Esophagus squamous epithelium (tissue), 5 donors: ENCODE measurements around the gene TREX2. TPM values are rescaled to one million over a fixed set of nuclear protein-coding genes. Genes with fewer than 3 reads are reported as not detected.

ENCODE experiments used
- DNase-seq: peaks from one replicate; lab custom pipeline; 2025; lab: John Stamatoyannopoulos, UW
- H3K27ac ChIP-seq, 4 donors: fragments of 200-600 bp; sonication (generic); one replicate each; pipeline ENCODE4 v1.5.1; 2016 to 2019; ENCODE audit warnings: mild to moderate bottlenecking in 1 of 4
- H3K27me3 ChIP-seq, 4 donors: fragments of 200-600 bp; sonication (generic); 1 replicate in 3 of 4; 2 replicates in 1 of 4; pipeline versions ENCODE4 v1.5.1 to v1.6.0; 2017 to 2021; ENCODE audit warnings: antibody characterized with exemption in 1 of 4
- H3K36me3 ChIP-seq, 3 donors: fragments of 200-600 bp; sonication (generic); one replicate each; pipeline ENCODE4 v1.5.1; 2016 to 2019
- H3K4me1 ChIP-seq, 3 donors: fragments of 200-600 bp; sonication (generic); one replicate each; pipeline ENCODE4 v1.5.1; 2017 to 2019
- H3K4me3 ChIP-seq, 4 donors: fragments of 200-600 bp; sonication (generic); 1 replicate in 3 of 4; 2 replicates in 1 of 4; pipeline ENCODE4 v1.5.1; 2016 to 2019; ENCODE audit warnings: mild to moderate bottlenecking in 2 of 4, moderate library complexity in 1 of 4
- H3K9me3 ChIP-seq, 3 donors: fragments of 200-600 bp; sonication (generic); one replicate each; pipeline ENCODE4 v1.5.1; 2016 to 2019
- CTCF ChIP-seq, 6 experiments: fragments of 450-650 bp in 4 of 6; fragments of 200-600 bp in 2 of 6; sonication (generic) in 2 of 6; IDR thresholded peaks; one replicate each; pipeline ENCODE4 v1.5.1; 2016 to 2019; ENCODE audit warnings: antibody characterized with exemption in 6 of 6, mild to moderate bottlenecking in 4 of 6, moderate library complexity in 4 of 6
- POLR2A ChIP-seq, 4 donors: fragments of 450-650 bp; IDR thresholded peaks; one replicate each; pipeline ENCODE4 v1.6.1; 2017; ENCODE audit warnings: antibody characterized with exemption in 4 of 4, mild to moderate bottlenecking in 4 of 4, moderate library complexity in 3 of 4
- WGBS, 2 donors: methylation state at CpG; one replicate each; pipeline ENCODE4 v1.1.5; 2018; 5-methylcytosine and 5-hydroxymethylcytosine counted together
- intact Hi-C: fragments of 100-400 bp; cut with DNase I; formaldehyde crosslinking; loops from one replicate; pipeline ENCODE4 v1.15.0; 2022
- total RNA-seq, 4 donors: library from RNA; depleted of rRNA; stranded (reverse); fragments of >200 nt; gene quantifications; one replicate each; pipeline ENCODE4 v1.1.0, GENCODE V29; 2016
- donor health status: DM: yes; HTN: yes; CAD: no.

Gene TREX2
- total RNA-seq, 4 donors from 2014 or later = 1.4 to 6.6 (median 4.3) TPM

DNA sequence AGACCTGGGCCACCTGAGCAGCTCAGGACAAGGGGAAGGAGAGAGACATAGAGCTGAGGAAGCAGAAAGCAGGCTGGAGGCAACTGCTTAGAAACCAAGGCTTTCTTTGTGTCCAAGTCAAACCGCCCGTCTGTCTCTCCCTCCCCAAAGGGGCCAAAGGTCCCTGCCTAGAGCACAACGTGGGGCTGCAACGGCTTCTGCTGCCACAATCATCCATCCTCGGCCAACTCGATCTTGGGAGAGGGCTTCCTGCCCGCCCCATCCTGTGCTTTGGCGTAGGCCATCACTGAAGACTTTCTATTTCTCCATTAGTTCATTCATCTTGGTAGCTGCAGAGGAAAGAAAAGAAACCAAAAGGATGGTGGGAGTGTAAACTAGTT is 1.7 kb upstream of the TREX2 start:
- TF ChIP-seq POLR2A (IDR thresholded peaks at IDR 0.05) = no peak
- TF ChIP-seq CTCF (IDR thresholded peaks at IDR 0.05) = no peak
- intact Hi-C loops = no loop called here

GRCh38 chrX:153446950-153447580 is 1.2 kb upstream of the TREX2 start:
- Histone ChIP-seq H3K36me3 (peaks cover 0 to 26% (median 0%) of the 10 kb centered on the region in 3 donors), H3K4me3 (no peak overlapping the region), H3K27ac (no peak overlapping the region), H3K4me1 (peaks cover 0 to 2% (median 0%) of the 10 kb centered on the region in 3 donors), H3K9me3 (no peaks in the 10 kb centered on the region), H3K27me3 (no peaks in the 10 kb centered on the region)
- intact Hi-C loops = no loop called here
- no peak for TF ChIP-seq CTCF (IDR thresholded peaks at IDR 0.05)
- no peak for TF ChIP-seq POLR2A (IDR thresholded peaks at IDR 0.05)
- no peak for DNase-seq
- WGBS, 2 donors = 95 to 96% methylated on average over 5 to 11 of the region's 17 CpGs

More for the DNA sequence above, 1.7 kb upstream of the TREX2 start:
- Histone ChIP-seq H3K27me3 (no peaks in the 10 kb centered on the region), H3K9me3 (no peaks in the 10 kb centered on the region), H3K36me3 (peaks cover 0 to 26% (median 0%) of the 10 kb centered on the region in 3 donors), H3K4me3 (no peak overlapping the region), H3K4me1 (no peaks in the 10 kb centered on the region), H3K27ac (no peak overlapping the region)
- WGBS, 2 donors = 85 to 92% methylated on average over 4 to 8 of the region's 8 CpGs
- DNase-seq = no peak

GRCh38 chrX:153446636-153446936 is 730 bp upstream of the TREX2 start:
- TF ChIP-seq CTCF (IDR thresholded peaks at IDR 0.05) (no peak), POLR2A (IDR thresholded peaks at IDR 0.05) (no peak)
- peaks cover 0 to 7% (median 0%) of the 10 kb centered on the region in 3 donors for H3K4me1 ChIP-seq
- H3K27me3 ChIP-seq = no peaks in the 10 kb centered on the region
- H3K27ac ChIP-seq = no peak overlapping the region
- peaks cover 0 to 26% (median 0%) of the 10 kb centered on the region in 3 donors for H3K36me3 ChIP-seq
- H3K4me3 ChIP-seq = no peak overlapping the region
- H3K9me3 ChIP-seq = no peaks in the 10 kb centered on the region
- intact Hi-C loops = no loop called here
- WGBS, 2 donors = no CpG with 5 or more reads among the region's 10 CpGs
- DNase-seq = no peak

DNA sequence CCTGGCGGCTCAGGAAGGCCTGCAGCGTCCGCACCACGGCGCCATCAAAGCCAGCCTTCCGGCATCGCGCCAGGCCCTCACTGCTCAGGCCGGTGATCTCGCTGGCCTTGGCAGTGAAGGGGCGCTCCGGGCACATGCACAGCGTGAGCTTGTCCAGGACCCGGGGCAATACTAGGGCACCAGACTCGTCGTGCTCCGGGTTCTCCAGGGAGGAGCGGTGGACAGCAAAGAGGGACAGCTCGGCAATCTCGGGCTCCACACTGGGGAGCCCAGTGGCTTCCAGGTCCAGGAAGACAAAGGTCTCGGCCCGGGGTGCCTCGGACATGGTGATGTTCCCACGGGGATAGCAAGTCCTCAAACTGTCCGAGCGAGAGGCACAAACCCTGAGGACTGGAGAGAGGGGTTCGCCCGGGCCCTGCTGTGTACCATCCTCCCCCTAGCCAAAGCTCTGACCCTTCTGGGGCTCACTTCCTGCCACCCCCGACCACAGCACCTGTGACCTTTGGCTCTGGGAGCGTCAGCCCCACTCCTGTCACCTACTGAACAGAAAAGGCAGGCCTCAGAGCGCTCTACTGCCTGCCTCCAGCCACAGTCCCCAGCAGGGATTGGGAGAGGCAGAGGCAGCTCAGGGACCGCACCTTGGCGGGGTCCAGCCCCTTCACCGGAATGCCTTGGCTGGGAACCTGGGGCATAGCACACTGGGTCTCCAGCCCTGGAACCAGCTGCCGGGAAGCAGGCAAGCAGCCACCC is 575 bp downstream of the TREX2 start:
- Histone ChIP-seq H3K27ac (no peak overlapping the region), H3K4me1 (peaks cover 0 to 14% (median 0%) of the 10 kb centered on the region in 3 donors), H3K9me3 (no peaks in the 10 kb centered on the region), H3K36me3 (peaks cover 0 to 15% (median 0%) of the 10 kb centered on the region in 3 donors), H3K4me3 (no peak overlapping the region), H3K27me3 (no peaks in the 10 kb centered on the region)
- WGBS, 2 donors = 84% methylated on average over 5 of the region's 35 CpGs; no CpG with 5 or more reads in 1 of the 2 donors
- TF ChIP-seq CTCF (IDR thresholded peaks at IDR 0.05) = no peak
- no peak for TF ChIP-seq POLR2A (IDR thresholded peaks at IDR 0.05)
- no peak for DNase-seq
- intact Hi-C loops = no loop called here

DNA sequence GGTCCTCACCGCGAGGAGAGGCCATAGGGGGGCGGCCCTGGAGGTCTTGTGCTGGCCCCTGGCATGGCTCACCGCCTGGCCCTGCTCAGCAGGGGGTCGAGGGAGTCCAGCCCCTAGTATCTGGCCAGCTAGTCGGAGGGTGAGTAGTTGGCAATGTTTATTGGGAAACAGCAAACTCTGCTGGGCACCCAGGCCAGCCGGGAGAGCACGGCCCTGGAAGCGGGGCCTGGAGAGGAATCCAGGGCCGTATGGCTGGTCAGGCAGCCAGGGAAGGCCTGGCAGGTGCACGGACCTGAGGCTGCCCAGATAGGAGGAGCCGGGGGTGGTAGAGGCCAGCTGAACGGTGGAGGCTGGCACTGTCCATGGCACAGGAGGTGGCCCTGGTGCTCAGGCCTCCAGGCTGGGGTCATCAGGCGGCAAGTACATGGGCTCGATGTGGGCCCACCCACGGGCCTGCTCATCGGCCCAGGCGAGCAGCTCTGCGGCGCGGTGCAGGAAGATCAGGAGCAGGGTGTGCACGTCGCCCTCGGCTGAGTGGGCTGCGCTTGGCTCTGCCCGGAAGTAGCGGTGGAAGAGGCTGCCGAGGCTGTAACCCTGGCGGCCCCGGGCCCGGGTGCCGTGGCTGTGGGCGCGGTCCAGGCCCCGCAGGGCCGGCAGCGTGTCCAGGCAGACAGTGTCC is 1.4 kb downstream of the TREX2 start:
- Histone ChIP-seq H3K4me3 (no peak overlapping the region), H3K27ac (no peak overlapping the region), H3K9me3 (no peaks in the 10 kb centered on the region), H3K4me1 (peaks cover 0 to 14% (median 0%) of the 10 kb centered on the region in 3 donors), H3K27me3 (peaks cover 0 to 6% (median 0%) of the 10 kb centered on the region in 4 donors), H3K36me3 (peaks cover 0 to 9% (median 0%) of the 10 kb centered on the region in 3 donors)
- WGBS, 2 donors = 87% methylated on average over 6 of the region's 37 CpGs; no CpG with 5 or more reads in 1 of the 2 donors
- no peak for DNase-seq
- intact Hi-C loops = no loop called here
- TF ChIP-seq POLR2A (IDR thresholded peaks at IDR 0.05) = no peak
- no peak for TF ChIP-seq CTCF (IDR thresholded peaks at IDR 0.05)
